ENCODE results near the gene PRPH2.

Gene PRPH2

DNA sequence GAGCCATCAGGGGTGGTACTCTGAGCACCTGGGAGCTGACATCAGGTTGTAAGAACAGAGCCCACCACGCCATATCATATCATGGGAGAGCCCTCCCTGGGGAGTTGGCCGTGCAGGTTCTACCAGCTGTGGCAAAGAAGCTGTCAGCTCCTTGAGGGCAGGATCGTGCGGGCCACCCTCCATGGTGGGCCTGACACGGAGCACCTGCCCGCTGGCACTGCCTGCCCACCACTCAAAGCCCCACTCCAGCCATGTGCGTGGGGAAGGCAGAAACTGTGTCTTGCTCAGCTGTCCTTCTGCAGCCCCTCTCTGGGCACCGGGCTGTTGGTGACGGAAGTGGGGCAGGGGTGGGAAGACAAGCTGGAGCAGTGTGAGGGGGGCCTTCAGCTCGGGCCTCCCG is 14.3 kb downstream of the PRPH2 start:
- no peak overlapping the region for H3K27ac ChIP-seq (ENCODE audit: low read depth, low read length)
- no peaks in the 10 kb centered on the region for H3F3A ChIP-seq (ENCODE audit: insufficient read depth)
- H3K4me3 ChIP-seq (ENCODE audit: insufficient read depth, low read length, poor library complexity, severe bottlenecking) = no peak overlapping the region
- H2AFZ ChIP-seq (ENCODE audit: low read depth, low read length, severe bottlenecking) = no peak overlapping the region
- H3K4me2 ChIP-seq (ENCODE audit: low read depth, low read length, poor library complexity, severe bottlenecking) = no peak overlapping the region
- H3K9me2 ChIP-seq (replicated peaks; ENCODE audit: insufficient read depth, low read length) = no peaks in the 10 kb centered on the region
- no peaks in the 10 kb centered on the region for H3K27me3 ChIP-seq (ENCODE audit: low read length)
- no peaks in the 10 kb centered on the region for H3K79me2 ChIP-seq (ENCODE audit: insufficient read depth, low read length)
- no peaks in the 10 kb centered on the region for H4K20me1 ChIP-seq (ENCODE audit: low read depth, low read length)
- H3K9ac ChIP-seq (ENCODE audit: low read length) = no peak overlapping the region
- TF ChIP-seq EZH2phosphoT487 (conservative IDR thresholded peaks at IDR 0.05; ENCODE audit: low read length) (no peak), CTCF (IDR thresholded peaks at IDR 0.05; ENCODE audit: insufficient read depth, low read length, poor library complexity, severe bottlenecking) (no peak)
- no peaks in the 10 kb centered on the region for H3K36me3 ChIP-seq (ENCODE audit: low read length)
- H3K9me3 ChIP-seq (ENCODE audit: insufficient read depth, low read length) = no peaks in the 10 kb centered on the region

GRCh38 chr6:42707595-42707994 is 14.8 kb downstream of the PRPH2 start:
- Histone ChIP-seq H3K9me2 (replicated peaks; ENCODE audit: insufficient read depth, low read length) (no peaks in the 10 kb centered on the region), H3K27me3 (ENCODE audit: low read length) (no peaks in the 10 kb centered on the region), H3K79me2 (ENCODE audit: insufficient read depth, low read length) (no peaks in the 10 kb centered on the region), H3K9me3 (ENCODE audit: insufficient read depth, low read length) (no peaks in the 10 kb centered on the region), H2AFZ (ENCODE audit: low read depth, low read length, severe bottlenecking) (no peak overlapping the region), H4K20me1 (ENCODE audit: low read depth, low read length) (no peaks in the 10 kb centered on the region), H3K4me3 (ENCODE audit: insufficient read depth, low read length, poor library complexity, severe bottlenecking) (no peak overlapping the region), H3F3A (ENCODE audit: insufficient read depth) (no peaks in the 10 kb centered on the region), H3K9ac (ENCODE audit: low read length) (no peak overlapping the region), H3K36me3 (ENCODE audit: low read length) (no peaks in the 10 kb centered on the region), H3K27ac (ENCODE audit: low read depth, low read length) (no peak overlapping the region), H3K4me2 (ENCODE audit: low read depth, low read length, poor library complexity, severe bottlenecking) (no peak overlapping the region)
- TF ChIP-seq CTCF (IDR thresholded peaks at IDR 0.05; ENCODE audit: insufficient read depth, low read length, poor library complexity, severe bottlenecking) (no peak), EZH2phosphoT487 (conservative IDR thresholded peaks at IDR 0.05; ENCODE audit: low read length) (no peak)

GRCh38 chr6:42704937-42705374 is 17.4 kb downstream of the PRPH2 start:
- no peak for TF ChIP-seq EZH2phosphoT487 (conservative IDR thresholded peaks at IDR 0.05; ENCODE audit: low read length)
- TF ChIP-seq CTCF (IDR thresholded peaks at IDR 0.05; ENCODE audit: insufficient read depth, low read length, poor library complexity, severe bottlenecking) = no peak

More at GRCh38 chr6:42704937-42705374, 17.4 kb downstream of the PRPH2 start:
- H3K36me3 ChIP-seq (ENCODE audit: low read length) = no peaks in the 10 kb centered on the region
- H2AFZ ChIP-seq (ENCODE audit: low read depth, low read length, severe bottlenecking) = no peak overlapping the region
- H4K20me1 ChIP-seq (ENCODE audit: low read depth, low read length) = no peaks in the 10 kb centered on the region
- no peak overlapping the region for H3K27ac ChIP-seq (ENCODE audit: low read depth, low read length)
- no peak overlapping the region for H3K9ac ChIP-seq (ENCODE audit: low read length)
- H3K79me2 ChIP-seq (ENCODE audit: insufficient read depth, low read length) = no peaks in the 10 kb centered on the region
- no peaks in the 10 kb centered on the region for H3K27me3 ChIP-seq (ENCODE audit: low read length)
- H3K4me2 ChIP-seq (ENCODE audit: low read depth, low read length, poor library complexity, severe bottlenecking) = no peak overlapping the region
- H3K9me2 ChIP-seq (replicated peaks; ENCODE audit: insufficient read depth, low read length) = no peaks in the 10 kb centered on the region
- H3K4me3 ChIP-seq (ENCODE audit: insufficient read depth, low read length, poor library complexity, severe bottlenecking) = no peak overlapping the region
- H3F3A ChIP-seq (ENCODE audit: insufficient read depth) = no peaks in the 10 kb centered on the region
- H3K9me3 ChIP-seq (ENCODE audit: insufficient read depth, low read length) = no peaks in the 10 kb centered on the region

All from SU-DHL-6 (cell line).